Ishikawa (cell line): ENCODE data around the gene GREM1.

Experiments used
- CEBPB ChIP-seq: IDR thresholded peaks from 2 replicates; pipeline ENCODE4 v1.6.1; 2012
- CREB1 ChIP-seq: IDR thresholded peaks from 2 replicates; pipeline ENCODE4 v1.6.1; 2012; ENCODE audit warnings: low read depth
- EGR1 ChIP-seq: IDR thresholded peaks from 2 replicates; pipeline ENCODE4 v1.6.1; 2012
- EP300 ChIP-seq: IDR thresholded peaks from 2 replicates; pipeline ENCODE4 v1.6.1; 2012; ENCODE audit warnings: borderline replicate concordance
- FOXM1 ChIP-seq: IDR thresholded peaks from 2 replicates; pipeline ENCODE4 v1.6.1; 2012; ENCODE audit warnings: low read depth, borderline replicate concordance
- NFIC ChIP-seq: IDR thresholded peaks from 2 replicates; pipeline ENCODE4 v1.6.1; 2012
- RAD21 ChIP-seq: IDR thresholded peaks from 2 replicates; pipeline ENCODE4 v1.6.1; 2012; ENCODE audit warnings: low read depth
- REST ChIP-seq: IDR thresholded peaks from 2 replicates; pipeline ENCODE4 v1.6.1; 2012; ENCODE audit warnings: low read depth, mild to moderate bottlenecking
- TAF1 ChIP-seq: IDR thresholded peaks from 2 replicates; pipeline ENCODE4 v1.6.1; 2012; ENCODE audit warnings: low read depth, mild to moderate bottlenecking
- TCF12 ChIP-seq: IDR thresholded peaks from 2 replicates; pipeline ENCODE4 v1.6.1; 2012; ENCODE audit warnings: low read depth
- TEAD4 ChIP-seq: IDR thresholded peaks from 2 replicates; pipeline ENCODE4 v1.6.1; 2012
- USF1 ChIP-seq: IDR thresholded peaks from 2 replicates; pipeline ENCODE4 v1.6.1; 2012
- YY1 ChIP-seq: IDR thresholded peaks from 2 replicates; pipeline ENCODE4 v1.6.1; 2012; ENCODE audit warnings: low read depth
- ZBTB7A ChIP-seq: IDR thresholded peaks from 2 replicates; pipeline ENCODE4 v1.6.1; 2012; ENCODE audit warnings: low read depth
- TF ChIP-seq, protein P1 (sequence below): IDR thresholded peaks from 2 replicates; pipeline ENCODE4 v1.6.1; 2012

The GREM1 gene

GRCh38 chr15:32690941-32691688 lies 26.7 kb upstream of the GREM1 start:
- TF ChIP-seq NFIC = no peak
- no peak for TF ChIP-seq ZBTB7A
- no peak for TF ChIP-seq YY1
- no peak for TF ChIP-seq CREB1
- TF ChIP-seq RAD21 = no peak
- no peak for TF ChIP-seq TCF12

GRCh38 chr15:32691689-32692038 lies 26.1 kb upstream of the GREM1 start:
- TF ChIP-seq YY1 = no peak
- no peak for TF ChIP-seq TEAD4
- TF ChIP-seq EGR1 = no peak
- no peak for TF ChIP-seq FOXM1
- no peak for TF ChIP-seq NFIC
- no peak for TF ChIP-seq CREB1
- TF ChIP-seq CEBPB = no peak
- no peak for TF ChIP-seq ZBTB7A
- no peak for TF ChIP-seq TCF12
- TF ChIP-seq, protein P1, sequence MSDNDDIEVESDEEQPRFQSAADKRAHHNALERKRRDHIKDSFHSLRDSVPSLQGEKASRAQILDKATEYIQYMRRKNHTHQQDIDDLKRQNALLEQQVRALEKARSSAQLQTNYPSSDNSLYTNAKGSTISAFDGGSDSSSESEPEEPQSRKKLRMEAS = no peak
- TF ChIP-seq RAD21 = no peak
- no peak for TF ChIP-seq EP300
- TF ChIP-seq REST = no peak
- TF ChIP-seq TAF1 = no peak
- TF ChIP-seq USF1 = no peak

DNA sequence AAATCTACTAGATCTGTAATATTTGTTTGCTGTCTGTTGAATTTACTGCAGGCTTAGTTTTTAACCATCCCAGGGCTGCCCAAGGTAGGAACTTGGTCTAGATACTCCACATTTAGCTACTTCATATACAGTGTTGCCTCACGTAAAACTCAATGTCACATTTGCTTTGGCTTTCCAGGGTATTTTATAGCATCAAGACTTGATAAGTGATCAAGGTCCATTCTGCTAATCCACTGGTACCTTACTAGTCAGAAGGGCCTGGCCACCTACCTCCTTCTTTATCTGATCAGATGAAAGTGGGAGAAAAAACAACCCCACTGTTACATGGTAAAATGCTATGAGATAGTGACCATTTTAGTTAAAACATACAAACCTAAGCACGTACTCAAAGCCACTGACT lies 25.5 kb upstream of the GREM1 start:
- TF ChIP-seq EP300 (no peak), ZBTB7A (no peak), EGR1 (no peak), REST (no peak), TEAD4 (no peak), FOXM1 (no peak), TAF1 (no peak), USF1 (no peak), RAD21 (no peak), TCF12 (no peak), CEBPB (no peak), CREB1 (no peak), NFIC (no peak), YY1 (no peak)
- TF ChIP-seq, protein P1 = no peak

GRCh38 chr15:32694222-32694983 lies 23.4 kb upstream of the GREM1 start:
- TF ChIP-seq REST = no peak
- TF ChIP-seq, protein P1 = no peak
- no peak for TF ChIP-seq YY1
- no peak for TF ChIP-seq TEAD4
- no peak for TF ChIP-seq EP300
- TF ChIP-seq EGR1 = no peak
- no peak for TF ChIP-seq NFIC
- TF ChIP-seq CEBPB = no peak
- no peak for TF ChIP-seq FOXM1
- TF ChIP-seq ZBTB7A = no peak
- no peak for TF ChIP-seq TAF1
- no peak for TF ChIP-seq CREB1
- TF ChIP-seq TCF12 = no peak
- no peak for TF ChIP-seq RAD21
- TF ChIP-seq USF1 = no peak
